ENCODE results near the gene TAF7L. TPM values are rescaled to one million over a fixed set of nuclear protein-coding genes. Genes with fewer than 3 reads are reported as not detected.

The TAF7L gene
- total and polyA plus RNA-seq, 2 donors (not counting 3 experiments of a cell fraction or from before 2014, with no cell fraction given), result 0.70 to 1.8 TPM

DNA sequence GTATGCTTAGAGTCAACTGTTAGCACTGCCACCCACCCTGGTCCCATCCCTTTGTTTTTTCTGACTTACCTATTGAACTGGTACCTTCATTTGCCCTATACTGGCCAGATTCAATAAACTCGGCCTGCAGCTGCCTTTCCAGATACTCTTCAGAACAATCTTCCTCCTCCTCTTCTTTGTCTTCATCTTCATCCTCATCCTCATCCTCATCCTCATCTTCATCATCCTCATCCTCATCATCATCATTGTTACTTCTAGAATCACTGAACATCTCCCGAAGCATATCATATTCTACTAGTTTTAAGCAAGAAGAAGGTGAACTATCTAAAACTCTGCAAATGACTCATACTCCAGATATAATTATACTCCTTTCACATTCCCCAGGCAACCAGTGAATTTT, 14.9 kb downstream of the TAF7L start:
- Histone ChIP-seq H3K9me1 (replicated peaks; ENCODE audit: control insufficient read depth, extremely low read depth, insufficient read depth, low read length) (no peaks in the 10 kb centered on the region), H3K4me1 (ENCODE audit: control insufficient read depth, extremely low read depth, insufficient read depth, low read length) (no peaks in the 10 kb centered on the region), H3K4me2 (ENCODE audit: insufficient read depth, low read length) (no peak overlapping the region), H3K79me2 (ENCODE audit: control insufficient read depth, insufficient read depth, low read length) (no peaks in the 10 kb centered on the region), H3K27ac (ENCODE audit: insufficient read depth, low read depth, low read length) (no peak overlapping the region), H2AFZ (ENCODE audit: low read depth, low read length) (no peak overlapping the region), H3K4me3 (replicated peaks in 1 of 3; ENCODE audit: insufficient read depth in 1 of 3, low read depth in 1 of 3, low read length in 3 of 3) (no peak overlapping the region), H4K20me1 (replicated peaks; ENCODE audit: control insufficient read depth, extremely low read depth, insufficient read depth, low read length) (no peaks in the 10 kb centered on the region), H3K36me3 (ENCODE audit: control insufficient read depth in 2 of 2, extremely low read depth in 1 of 2, insufficient read depth in 2 of 2, low read length in 2 of 2) (no peaks in the 10 kb centered on the region), H3K9me3 (replicated peaks; ENCODE audit: control insufficient read depth, insufficient read depth, low read length) (no peaks in the 10 kb centered on the region), H3K27me3 (ENCODE audit: control insufficient read depth in 2 of 2, insufficient read depth in 2 of 2, low read length in 2 of 2) (no peaks in the 10 kb centered on the region), H3K9ac (replicated peaks; ENCODE audit: extremely low read depth, insufficient read depth, low read length) (no peak overlapping the region)
- intact Hi-C loops (cut with micrococcal nuclease), result no loop called here
- DNase-seq (ENCODE audit: low read depth, low spot score) (no peak), FAIRE-seq (no peak)
- CTCF ChIA-PET, result no interaction called here
- dilution Hi-C loops (cut with MboI; ENCODE audit: extremely low pct_ligation_motif_present, low sequenced_read_pairs), result no loop called here
- TF ChIP-seq GATA2 (IDR thresholded peaks at IDR 0.05; ENCODE audit: insufficient read depth, insufficient read length, low read depth, low read length), result no peak
- TF ChIP-seq, protein P1, sequence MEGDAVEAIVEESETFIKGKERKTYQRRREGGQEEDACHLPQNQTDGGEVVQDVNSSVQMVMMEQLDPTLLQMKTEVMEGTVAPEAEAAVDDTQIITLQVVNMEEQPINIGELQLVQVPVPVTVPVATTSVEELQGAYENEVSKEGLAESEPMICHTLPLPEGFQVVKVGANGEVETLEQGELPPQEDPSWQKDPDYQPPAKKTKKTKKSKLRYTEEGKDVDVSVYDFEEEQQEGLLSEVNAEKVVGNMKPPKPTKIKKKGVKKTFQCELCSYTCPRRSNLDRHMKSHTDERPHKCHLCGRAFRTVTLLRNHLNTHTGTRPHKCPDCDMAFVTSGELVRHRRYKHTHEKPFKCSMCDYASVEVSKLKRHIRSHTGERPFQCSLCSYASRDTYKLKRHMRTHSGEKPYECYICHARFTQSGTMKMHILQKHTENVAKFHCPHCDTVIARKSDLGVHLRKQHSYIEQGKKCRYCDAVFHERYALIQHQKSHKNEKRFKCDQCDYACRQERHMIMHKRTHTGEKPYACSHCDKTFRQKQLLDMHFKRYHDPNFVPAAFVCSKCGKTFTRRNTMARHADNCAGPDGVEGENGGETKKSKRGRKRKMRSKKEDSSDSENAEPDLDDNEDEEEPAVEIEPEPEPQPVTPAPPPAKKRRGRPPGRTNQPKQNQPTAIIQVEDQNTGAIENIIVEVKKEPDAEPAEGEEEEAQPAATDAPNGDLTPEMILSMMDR (IDR thresholded peaks at IDR 0.05; ENCODE audit: extremely low read depth in 1 of 2, insufficient read depth in 1 of 2, low read depth in 1 of 2, low read length in 2 of 2), result no peak
- TF ChIP-seq POLR2A (IDR thresholded peaks at IDR 0.05; ENCODE audit: low read depth, low read length), result no peak
- TF ChIP-seq, protein P2, sequence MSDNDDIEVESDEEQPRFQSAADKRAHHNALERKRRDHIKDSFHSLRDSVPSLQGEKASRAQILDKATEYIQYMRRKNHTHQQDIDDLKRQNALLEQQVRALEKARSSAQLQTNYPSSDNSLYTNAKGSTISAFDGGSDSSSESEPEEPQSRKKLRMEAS (IDR thresholded peaks at IDR 0.05; ENCODE audit: insufficient read depth, insufficient read length), result no peak
- no peak for TF ChIP-seq JUN (IDR thresholded peaks at IDR 0.05; ENCODE audit: borderline replicate concordance, insufficient read depth, insufficient read length, low read depth)
- TF ChIP-seq FOS (IDR thresholded peaks at IDR 0.05; ENCODE audit: borderline replicate concordance, insufficient read depth, low read length), result no peak
- TF ChIP-seq MYC (IDR thresholded peaks at IDR 0.05; ENCODE audit: low read depth, low read length), result no peak
- no peak for TF ChIP-seq POLR2AphosphoS5 (IDR thresholded peaks at IDR 0.05; ENCODE audit: insufficient read depth, low read depth, low read length)
- no peak for TF ChIP-seq EZH2 (IDR thresholded peaks at IDR 0.05; ENCODE audit: borderline replicate concordance, low read depth, low read length, severe bottlenecking)
- BruUV-seq (replicated peaks), result no TSS peak
- POLR2A ChIA-PET, result no interaction called here

Measured in endothelial cell of umbilical vein (primary cell).